Endothelial cell of umbilical vein (primary cell): ENCODE measurements around the gene CYP2D6.
"Not testable (repeated sequence)": the region's sequence is repeated elsewhere in the genome, so short reads cannot be mapped to it uniquely, and the experiment has no call there.

ENCODE experiments used
- EZH2 ChIP-seq: IDR thresholded peaks from 2 replicates; pipeline ENCODE4 v1.6.1; 2012; ENCODE audit warnings: borderline replicate concordance, low read depth, mild to moderate bottlenecking, moderate library complexity, low read length, inconsistent platforms; ENCODE audit not compliant: severe bottlenecking
- FOS ChIP-seq: IDR thresholded peaks from 2 replicates; pipeline ENCODE4 v1.6.1; 2011; ENCODE audit warnings: mild to moderate bottlenecking, low read length, moderate library complexity, borderline replicate concordance; ENCODE audit not compliant: insufficient read depth
- GATA2 ChIP-seq: IDR thresholded peaks from 2 replicates; pipeline ENCODE4 v1.7.0; 2011; ENCODE audit warnings: low read depth, mild to moderate bottlenecking, moderate library complexity, mixed read lengths, low read length; ENCODE audit not compliant: insufficient read length, insufficient read depth
- JUN ChIP-seq: IDR thresholded peaks from 2 replicates; pipeline ENCODE4 v1.6.1; 2011; ENCODE audit warnings: borderline replicate concordance, low read depth; ENCODE audit not compliant: insufficient read length, insufficient read depth
- MAX ChIP-seq: IDR thresholded peaks from 2 replicates; pipeline ENCODE4 v1.6.1; 2011; ENCODE audit not compliant: insufficient read depth, insufficient read length
- MYC ChIP-seq: IDR thresholded peaks from one replicate; pipeline ENCODE4 v1.6.1; 2011; ENCODE audit warnings: mild to moderate bottlenecking, low read depth, low read length
- POLR2A ChIP-seq: IDR thresholded peaks from 2 replicates; pipeline ENCODE4 v1.6.1; 2012; ENCODE audit warnings: low read depth, mild to moderate bottlenecking, control low read depth, low read length
- POLR2AphosphoS5 ChIP-seq: IDR thresholded peaks from 2 replicates; pipeline ENCODE4 v1.6.1; 2012; ENCODE audit warnings: low read depth, mild to moderate bottlenecking, control low read depth, low read length, moderate library complexity; ENCODE audit not compliant: insufficient read depth
- TF ChIP-seq, protein P1 (sequence below), 2 donors: IDR thresholded peaks; 1 replicate in 1 of 2; 2 replicates in 1 of 2; pipeline ENCODE4 v1.5.1; 2011; ENCODE audit warnings: low read length in 2 of 2, mild to moderate bottlenecking in 2 of 2, moderate library complexity in 2 of 2, control low read depth in 1 of 2, inconsistent platforms in 1 of 2, low read depth in 1 of 2; ENCODE audit not compliant: insufficient read depth in 1 of 2; ENCODE audit errors: extremely low read depth in 1 of 2

GRCh38 chr22:42130639-42131431 lies at the start of gene CYP2D6:
- TF ChIP-seq, protein P1, sequence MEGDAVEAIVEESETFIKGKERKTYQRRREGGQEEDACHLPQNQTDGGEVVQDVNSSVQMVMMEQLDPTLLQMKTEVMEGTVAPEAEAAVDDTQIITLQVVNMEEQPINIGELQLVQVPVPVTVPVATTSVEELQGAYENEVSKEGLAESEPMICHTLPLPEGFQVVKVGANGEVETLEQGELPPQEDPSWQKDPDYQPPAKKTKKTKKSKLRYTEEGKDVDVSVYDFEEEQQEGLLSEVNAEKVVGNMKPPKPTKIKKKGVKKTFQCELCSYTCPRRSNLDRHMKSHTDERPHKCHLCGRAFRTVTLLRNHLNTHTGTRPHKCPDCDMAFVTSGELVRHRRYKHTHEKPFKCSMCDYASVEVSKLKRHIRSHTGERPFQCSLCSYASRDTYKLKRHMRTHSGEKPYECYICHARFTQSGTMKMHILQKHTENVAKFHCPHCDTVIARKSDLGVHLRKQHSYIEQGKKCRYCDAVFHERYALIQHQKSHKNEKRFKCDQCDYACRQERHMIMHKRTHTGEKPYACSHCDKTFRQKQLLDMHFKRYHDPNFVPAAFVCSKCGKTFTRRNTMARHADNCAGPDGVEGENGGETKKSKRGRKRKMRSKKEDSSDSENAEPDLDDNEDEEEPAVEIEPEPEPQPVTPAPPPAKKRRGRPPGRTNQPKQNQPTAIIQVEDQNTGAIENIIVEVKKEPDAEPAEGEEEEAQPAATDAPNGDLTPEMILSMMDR (IDR thresholded peaks at IDR 0.05; ENCODE audit: extremely low read depth in 1 of 2, insufficient read depth in 1 of 2, low read depth in 1 of 2, low read length in 2 of 2) = not testable (repeated sequence)
- not testable (repeated sequence) for TF ChIP-seq POLR2AphosphoS5, POLR2A, EZH2, MAX, JUN, MYC, FOS, GATA2
